Body of pancreas (tissue), 4 donors: ENCODE data around the gene TEDDM1.

Experiments
- POLR2A ChIP-seq, 3 donors: fragments of 450-650 bp; IDR thresholded peaks; one replicate each; pipeline ENCODE4 v1.6.1; 2016; ENCODE audit warnings: antibody characterized with exemption in 3 of 3, mild to moderate bottlenecking in 2 of 3
- TF ChIP-seq, protein P1 (sequence below), 7 experiments: fragments of 450-650 bp in 4 of 7; fragments of 200-600 bp in 3 of 7; sonication (generic) in 3 of 7; IDR thresholded peaks; one replicate each; pipeline ENCODE4 v1.5.1; 2016 to 2019; ENCODE audit warnings: antibody characterized with exemption in 7 of 7

DNA sequence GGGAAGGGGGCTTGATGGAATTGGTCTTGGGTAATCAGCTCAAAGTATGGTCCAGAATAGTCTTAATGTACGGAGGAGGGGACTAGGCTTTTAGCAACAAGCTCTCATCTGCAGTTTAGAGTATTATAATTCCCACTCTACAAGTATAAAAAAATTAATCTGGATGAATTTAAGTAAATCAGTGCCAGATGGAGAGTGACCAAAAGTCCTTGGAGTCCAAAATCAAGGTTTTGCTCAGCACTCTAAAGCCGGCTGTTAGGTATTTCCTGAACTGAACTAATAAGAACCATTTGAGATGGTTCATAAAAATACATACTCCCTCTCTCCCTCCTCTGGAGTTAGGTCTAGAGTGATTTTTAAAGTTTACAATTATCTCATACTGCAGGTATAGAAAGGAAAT is 32.5 kb downstream of the TEDDM1 start:
- TF ChIP-seq, protein P1, sequence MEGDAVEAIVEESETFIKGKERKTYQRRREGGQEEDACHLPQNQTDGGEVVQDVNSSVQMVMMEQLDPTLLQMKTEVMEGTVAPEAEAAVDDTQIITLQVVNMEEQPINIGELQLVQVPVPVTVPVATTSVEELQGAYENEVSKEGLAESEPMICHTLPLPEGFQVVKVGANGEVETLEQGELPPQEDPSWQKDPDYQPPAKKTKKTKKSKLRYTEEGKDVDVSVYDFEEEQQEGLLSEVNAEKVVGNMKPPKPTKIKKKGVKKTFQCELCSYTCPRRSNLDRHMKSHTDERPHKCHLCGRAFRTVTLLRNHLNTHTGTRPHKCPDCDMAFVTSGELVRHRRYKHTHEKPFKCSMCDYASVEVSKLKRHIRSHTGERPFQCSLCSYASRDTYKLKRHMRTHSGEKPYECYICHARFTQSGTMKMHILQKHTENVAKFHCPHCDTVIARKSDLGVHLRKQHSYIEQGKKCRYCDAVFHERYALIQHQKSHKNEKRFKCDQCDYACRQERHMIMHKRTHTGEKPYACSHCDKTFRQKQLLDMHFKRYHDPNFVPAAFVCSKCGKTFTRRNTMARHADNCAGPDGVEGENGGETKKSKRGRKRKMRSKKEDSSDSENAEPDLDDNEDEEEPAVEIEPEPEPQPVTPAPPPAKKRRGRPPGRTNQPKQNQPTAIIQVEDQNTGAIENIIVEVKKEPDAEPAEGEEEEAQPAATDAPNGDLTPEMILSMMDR (IDR thresholded peaks at IDR 0.05), result no peak
- TF ChIP-seq POLR2A (IDR thresholded peaks at IDR 0.05), result no peak
